SKM-1 treated with dmso at 0.1 percent for 144 hours (cell line): ENCODE results near the gene MCRIP1.

Experiments
- DNase-seq: peaks from one replicate; lab custom pipeline; 2025; ENCODE audit not compliant: unreplicated experiment; lab: John Stamatoyannopoulos, UW

MCRIP1 gene

GRCh38 chr17:81833160-81833920 lies at the start of gene MCRIP1:
Gene MCRIP1 (minus strand): TSS chr17:81833291. CDS start chr17:81824506, 8,785 bp downstream.
- peak; percentile 89 for DNase-seq

DNA sequence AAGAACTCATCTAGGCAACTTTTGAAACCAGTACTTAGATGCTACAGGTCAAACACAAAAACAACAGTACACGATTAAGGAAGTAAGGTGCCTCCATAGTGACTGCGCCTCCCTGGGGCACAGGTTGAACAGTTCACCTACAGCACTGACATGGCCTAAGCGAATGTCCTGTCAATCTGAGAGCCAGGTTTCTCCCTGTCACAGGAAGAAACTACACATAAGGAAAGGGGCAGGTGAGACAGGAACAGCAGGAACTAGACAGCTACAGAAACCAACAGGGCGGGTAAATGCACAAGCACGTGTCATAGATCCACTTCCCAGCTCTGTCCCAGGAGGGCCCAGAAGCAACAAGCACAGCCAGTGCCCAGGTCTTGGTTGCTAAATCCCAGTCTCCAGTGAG lies 46.0 kb upstream of the MCRIP1 start:
- DNase-seq, result no peak

DNA sequence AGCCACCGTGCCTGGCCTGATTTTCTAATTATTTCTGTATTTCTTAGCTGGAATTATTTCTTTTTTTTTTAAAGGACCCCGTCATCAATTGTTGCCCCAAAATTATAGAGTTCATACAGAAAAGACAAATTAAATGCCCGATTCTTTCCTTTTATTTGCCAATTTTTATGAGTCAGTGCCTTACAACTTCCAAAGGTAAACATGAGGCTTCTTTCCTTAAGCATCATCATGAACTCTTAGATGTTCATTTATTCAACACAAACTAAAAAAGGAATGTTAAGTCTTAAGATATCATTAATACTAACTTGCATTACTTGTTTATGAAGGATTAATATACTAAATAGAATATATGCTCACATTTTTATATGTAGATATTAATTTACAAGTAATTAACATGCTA lies 45.2 kb upstream of the MCRIP1 start:
- no peak for DNase-seq

DNA sequence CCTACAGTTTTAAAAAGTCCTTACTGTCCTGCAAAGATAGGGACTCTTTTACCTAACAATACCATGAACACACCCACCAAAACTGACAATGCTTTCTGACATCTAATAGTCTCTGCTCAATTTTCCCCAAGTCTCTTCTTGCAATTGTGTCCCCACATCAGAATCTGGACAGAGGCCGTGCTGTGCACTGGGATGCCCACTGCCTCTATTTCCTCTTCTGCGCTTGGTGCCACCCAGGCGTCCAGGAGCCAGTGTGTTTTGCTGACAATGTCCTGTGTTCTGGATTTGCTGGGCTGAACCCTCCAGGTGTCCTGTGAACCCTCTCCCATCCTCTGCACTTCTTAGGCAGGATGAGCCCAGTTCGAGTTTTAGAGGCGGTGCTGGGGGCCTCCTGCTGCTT lies 44.5 kb upstream of the MCRIP1 start:
- no peak for DNase-seq

DNA sequence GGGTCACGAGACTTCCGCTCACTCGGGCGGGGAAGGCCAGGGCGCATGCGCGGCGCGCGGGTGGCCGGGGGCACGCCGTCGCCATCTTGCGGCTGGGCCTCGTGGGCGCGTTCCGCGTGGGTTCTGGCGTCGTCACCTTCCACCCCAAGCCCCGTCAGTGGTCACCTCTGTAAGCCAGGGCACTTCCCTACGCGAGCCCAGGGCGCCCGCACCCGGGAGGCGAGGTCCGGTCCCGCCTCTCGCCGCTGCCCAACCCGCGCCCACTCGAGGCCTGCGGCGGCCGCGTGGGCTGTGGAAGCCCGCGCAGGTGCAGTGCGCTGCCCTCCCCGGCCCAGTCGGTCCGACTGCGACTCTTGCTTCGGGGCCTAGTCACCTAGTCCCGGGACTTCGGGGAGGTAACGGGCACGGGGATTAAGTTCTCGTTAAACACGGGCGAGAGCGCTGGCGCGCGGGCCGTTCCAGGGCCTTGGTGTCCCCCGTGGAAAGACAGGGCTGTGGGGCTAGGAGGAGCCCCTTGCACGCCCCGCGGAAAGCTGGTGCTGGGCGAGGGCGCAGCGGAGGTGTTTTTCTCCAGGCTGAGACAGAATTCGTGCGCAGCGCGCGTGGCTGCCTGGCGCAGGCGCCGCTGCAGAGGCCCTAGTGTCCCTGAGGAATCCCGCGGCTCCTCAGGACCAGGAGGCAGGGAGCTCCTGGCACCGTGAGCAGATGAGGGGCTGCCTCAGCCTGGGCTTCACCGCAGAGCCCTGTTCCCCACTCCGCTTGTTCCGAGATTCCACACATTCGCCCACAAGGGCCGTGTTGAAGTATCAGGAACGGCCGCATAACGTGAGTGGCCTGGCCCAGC lies 38.5 kb upstream of the MCRIP1 start:
- DNase-seq, result peak; percentile 78

GRCh38 chr17:81870981-81871386 lies 37.9 kb upstream of the MCRIP1 start, which contains the start of gene ARHGDIA:
Gene ARHGDIA (minus strand): TSS chr17:81871337. CDS start chr17:81869930, 1,407 bp downstream.
- no peak for DNase-seq

GRCh38 chr17:81870131-81870980 lies 37.3 kb upstream of the MCRIP1 start:
- DNase-seq, result no peak

GRCh38 chr17:81869221-81870130 lies 36.4 kb upstream of the MCRIP1 start:
- DNase-seq, result no peak

DNA sequence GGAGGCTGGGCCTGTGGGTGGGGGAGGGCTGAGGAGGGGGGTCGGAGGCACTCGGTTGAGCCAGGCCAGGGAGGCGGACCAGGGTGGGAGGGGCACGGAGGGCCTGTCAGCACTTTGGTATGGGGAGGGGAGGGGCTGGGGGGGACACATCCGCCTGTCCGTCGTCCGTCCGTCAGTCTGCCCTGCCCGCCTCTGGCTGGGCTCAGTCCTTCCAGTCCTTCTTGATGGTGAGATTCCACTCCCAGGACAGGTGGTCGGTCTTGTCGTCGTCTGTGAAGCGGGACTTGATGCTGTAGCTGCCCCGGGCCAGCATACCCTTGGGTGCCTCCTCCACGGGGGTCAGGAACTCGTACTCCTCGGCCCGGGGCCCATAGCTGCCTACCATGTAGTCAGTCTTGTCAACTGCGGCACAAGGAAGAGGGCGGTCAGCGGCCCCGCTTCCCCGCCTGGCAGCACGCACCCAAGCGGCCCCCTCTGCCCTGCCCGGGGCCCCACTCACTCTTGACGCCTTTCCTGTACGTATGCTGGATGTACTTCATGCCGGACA lies 35.7 kb upstream of the MCRIP1 start:
- no peak for DNase-seq

DNA sequence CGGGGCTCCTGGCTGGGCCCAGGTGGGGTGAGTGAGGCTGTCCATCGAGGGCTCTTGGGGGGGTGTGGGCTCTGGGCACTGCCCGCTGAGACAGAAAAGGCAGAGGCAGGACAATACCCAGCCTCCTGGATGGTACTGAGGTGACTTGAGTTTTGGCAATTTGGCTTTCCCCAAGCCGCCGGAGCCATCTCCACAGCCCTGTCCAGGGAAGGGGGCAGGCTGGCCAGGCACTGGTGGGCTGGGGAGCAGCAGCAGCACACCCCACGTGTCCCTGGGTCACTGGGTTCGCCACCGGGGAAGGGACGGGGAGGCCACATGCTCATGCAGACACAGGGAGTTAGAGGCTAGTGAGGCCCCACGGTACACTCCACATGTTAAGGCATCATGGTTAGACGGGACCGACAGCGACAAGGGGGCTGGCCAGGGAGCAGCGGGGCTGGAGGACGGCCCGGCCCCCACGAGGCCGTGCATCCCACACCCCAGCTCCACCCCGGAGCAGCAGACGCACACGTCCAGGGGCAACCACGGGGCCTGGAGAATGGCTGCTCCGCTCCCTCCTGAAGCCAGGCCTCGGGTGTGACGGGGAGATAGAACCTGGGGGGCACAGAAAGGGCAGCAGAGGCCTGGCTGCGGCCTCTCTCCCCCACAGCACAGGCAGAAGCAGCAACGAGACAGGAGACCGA lies 35.0 kb upstream of the MCRIP1 start:
- no peak for DNase-seq

- DNase-seq, result no peak
Measured at GRCh38 chr17:81867170-81867990, 34.3 kb upstream of the MCRIP1 start.

DNA sequence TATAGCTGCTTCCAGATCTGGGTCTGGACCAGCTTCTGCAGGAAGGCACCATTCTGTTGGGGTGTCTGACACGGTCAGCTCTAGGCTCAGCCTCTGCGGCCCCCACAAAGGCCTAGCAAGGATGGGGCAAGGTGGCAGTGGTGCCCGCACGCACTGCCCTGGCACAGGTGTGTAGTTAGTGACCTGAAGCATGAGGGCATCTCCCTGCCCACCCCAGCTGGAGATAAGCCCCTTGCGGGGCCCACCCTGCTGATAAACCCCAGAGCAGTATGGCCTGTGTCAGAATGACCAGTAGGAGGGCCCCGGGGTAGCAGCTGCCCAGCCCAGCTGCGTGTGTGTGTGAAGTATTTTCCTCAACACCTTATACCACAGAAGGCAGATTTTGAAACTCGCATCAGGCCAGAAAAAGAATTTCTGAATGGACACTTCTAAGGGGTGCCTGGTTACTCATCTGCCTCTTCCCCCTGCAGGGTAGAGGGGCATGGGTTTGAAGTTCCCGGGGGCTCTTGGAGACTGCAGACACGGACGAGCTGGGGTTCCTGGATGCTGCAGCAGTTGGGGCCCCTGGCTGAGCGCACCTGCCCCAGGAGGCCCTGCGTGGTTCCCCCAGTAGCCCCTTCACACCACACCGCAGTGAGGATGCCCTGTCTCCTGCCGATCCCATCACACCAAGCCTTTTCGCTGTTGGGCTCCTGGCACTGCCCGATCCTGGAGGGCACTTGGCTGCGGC lies 33.5 kb upstream of the MCRIP1 start:
- DNase-seq, result no peak

GRCh38 chr17:81865733-81866439 lies 32.8 kb upstream of the MCRIP1 start:
- DNase-seq, result no peak

GRCh38 chr17:81865358-81865732 lies 32.3 kb upstream of the MCRIP1 start:
- DNase-seq, result no peak

DNA sequence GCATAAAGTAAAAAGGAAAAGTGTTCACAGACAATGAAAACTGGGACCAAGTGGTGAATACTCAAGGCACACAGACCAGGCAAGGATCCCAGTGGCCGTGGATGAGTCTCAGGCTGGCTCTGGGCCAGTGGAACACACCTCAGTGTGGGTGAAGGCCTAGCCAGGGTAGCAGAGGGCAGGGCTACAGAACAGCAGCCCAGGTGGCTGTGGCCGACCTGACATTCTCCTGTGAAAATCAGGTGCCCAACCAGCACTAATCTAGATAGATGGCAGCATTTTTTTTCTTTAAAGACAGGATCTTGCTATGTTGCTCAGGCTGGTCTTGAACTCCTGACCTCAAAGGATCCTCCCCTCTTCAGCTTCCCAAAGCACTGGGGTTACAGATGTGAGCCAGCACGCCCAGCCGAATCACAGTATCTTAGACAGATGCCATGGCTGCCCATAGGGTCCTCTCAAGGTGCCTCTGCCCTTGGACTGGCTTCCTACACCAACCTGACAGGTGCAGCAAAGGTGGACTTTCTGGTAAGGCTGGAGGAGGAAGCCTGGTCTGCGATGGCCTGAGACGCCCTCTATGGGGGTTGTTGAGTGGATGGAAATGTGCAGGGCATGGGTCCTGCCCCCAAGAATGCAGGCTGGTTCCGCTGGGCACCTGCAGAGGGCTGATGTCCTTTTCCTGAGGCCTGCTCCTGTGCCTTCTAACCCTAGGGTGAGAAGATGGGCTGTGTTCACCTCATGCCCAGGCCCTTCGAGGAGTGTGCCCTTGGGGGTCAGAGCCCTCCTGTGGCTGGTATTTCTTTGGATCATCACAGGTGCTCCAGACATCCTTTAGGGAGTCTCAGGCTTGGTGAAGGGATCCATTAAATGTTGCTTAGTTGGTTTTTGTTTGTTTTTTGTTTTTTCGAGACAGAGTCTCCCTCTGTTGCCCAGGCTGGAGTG lies 31.0 kb upstream of the MCRIP1 start:
- no peak for DNase-seq

- no peak for DNase-seq
Measured at GRCh38 chr17:81863123-81863675, 30.1 kb upstream of the MCRIP1 start.
